SKM-1 treated with dmso at 0.1 percent for 144 hours (cell line): Measurements from ENCODE around the gene BUD31.
A peak's percentile ranks its signal among the peaks of the same experiment; 100 is the strongest.
"Not testable (repeated sequence)": the region's sequence is repeated elsewhere in the genome, so short reads cannot be mapped to it uniquely, and the experiment has no call there.

ENCODE experiments used
- DNase-seq: peaks from one replicate; lab custom pipeline; 2025; ENCODE audit not compliant: unreplicated experiment; lab: John Stamatoyannopoulos, UW

Gene BUD31

DNA sequence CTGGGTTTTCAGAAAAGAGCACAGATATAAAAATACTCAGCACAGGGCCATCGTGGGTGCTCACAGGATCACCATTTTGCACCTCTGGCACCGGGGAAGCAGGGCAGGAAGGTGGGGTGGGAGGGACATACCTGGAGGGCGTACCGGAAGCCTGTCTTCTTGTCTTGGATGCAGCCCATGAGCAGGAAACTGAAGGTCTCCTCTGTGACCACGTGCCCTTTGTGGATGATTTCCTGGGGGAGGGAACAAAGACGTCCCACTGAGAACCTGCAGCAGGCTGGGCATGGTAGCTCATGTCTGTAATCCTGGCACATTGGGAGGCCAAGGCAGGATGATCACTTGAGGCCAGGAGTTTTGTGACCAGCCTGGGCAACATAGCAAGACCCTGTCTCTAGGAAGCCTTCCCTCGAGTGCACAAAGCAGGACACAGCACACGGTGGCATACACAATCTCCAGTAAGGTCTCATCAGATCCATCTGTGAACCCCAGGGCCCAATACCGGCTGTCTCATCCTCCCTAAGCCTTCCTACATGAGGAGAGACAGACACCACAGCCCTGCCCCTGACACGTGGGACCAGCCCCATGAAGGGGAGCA, 20.3 kb downstream of the BUD31 start:
- no peak for DNase-seq

DNA sequence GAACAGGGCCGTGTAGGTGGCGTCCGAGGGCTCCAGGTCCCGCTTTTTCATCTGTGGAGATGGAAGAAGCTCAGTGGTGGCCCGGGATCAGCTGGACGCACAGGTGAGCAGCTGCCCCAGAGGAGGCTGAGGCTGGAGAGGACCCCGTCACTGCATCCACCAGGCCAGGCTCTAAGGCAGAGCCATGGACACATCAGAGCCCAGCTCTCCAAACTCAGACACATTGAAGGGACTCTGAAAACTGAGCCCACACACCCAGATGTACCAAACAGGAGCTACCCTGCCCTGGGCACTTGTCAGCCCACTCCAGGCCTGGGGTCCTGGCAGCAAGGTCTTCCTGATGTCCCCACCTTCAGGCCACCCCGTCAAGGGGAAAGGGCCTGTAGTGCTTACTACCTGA, 21.0 kb downstream of the BUD31 start:
- DNase-seq = no peak

DNA sequence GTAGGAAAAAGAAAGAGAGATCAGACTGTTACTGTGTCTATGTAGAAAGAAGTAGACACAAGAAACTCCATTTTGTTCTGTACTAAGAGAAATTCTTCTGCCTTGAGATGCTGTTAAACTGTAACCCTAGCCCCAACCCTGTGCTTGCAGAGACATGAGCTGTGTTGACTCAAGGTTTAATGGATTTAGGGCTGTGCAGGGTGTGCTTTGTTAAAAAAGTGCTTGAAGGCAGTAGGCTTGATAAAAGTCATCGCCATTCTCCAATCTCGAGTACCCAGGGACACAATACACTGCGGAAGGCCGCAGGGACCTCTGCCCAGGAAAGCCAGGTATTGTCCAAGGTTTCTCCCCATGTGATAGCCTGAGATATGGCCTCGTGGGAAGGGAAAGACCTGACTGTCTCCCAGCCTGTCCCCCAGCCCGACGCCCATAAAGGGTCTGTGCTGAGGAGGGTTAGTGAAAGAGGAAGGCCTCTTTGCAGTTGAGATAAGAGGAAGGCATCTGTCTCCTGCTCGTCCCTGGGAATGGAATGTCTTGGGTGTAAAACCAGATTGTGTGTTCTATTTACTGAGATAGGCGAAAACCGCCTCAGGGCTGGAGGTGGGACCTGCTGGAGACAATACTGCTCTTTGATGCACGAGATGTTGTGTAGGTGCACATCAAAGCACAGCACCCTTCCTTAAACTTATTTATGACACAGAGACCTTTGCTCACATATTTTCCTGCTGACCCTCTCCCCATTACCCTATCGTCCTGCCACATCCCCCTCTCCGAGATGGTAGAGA, 23.2 kb downstream of the BUD31 start:
- DNase-seq = not testable (repeated sequence)

GRCh38 chr7:99433158-99433557, 24.4 kb downstream of the BUD31 start:
- no peak for DNase-seq

DNA sequence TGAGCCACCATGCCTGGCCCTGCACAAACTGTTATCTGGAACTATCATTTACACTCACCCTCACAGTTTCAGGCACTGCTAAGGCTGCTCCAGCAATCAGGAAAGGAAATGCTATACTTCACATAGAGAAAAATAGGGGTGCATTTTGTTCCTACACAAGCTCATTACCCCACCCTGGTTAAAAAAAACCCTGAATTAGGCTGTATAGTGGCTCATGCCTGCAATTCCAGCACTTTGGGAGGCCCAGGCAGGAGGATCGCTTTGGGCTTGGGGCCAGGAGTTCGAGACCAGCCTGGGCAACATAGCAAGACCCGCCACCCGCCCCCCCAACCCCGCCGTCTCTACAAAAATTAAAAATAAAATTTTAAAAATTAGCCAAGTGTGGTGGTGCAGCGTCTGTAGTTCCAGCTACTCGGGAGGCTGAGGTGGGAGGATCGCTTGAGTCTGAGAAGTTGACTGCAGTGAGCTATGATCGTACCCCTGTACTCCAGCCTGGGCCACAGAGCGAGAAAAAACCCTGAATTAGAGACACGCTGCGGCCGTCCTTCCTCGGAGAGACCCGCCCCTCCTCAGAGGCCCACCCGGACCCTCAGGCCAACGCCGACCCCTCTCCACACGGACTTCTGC, 29.3 kb downstream of the BUD31 start:
- DNase-seq = no peak

DNA sequence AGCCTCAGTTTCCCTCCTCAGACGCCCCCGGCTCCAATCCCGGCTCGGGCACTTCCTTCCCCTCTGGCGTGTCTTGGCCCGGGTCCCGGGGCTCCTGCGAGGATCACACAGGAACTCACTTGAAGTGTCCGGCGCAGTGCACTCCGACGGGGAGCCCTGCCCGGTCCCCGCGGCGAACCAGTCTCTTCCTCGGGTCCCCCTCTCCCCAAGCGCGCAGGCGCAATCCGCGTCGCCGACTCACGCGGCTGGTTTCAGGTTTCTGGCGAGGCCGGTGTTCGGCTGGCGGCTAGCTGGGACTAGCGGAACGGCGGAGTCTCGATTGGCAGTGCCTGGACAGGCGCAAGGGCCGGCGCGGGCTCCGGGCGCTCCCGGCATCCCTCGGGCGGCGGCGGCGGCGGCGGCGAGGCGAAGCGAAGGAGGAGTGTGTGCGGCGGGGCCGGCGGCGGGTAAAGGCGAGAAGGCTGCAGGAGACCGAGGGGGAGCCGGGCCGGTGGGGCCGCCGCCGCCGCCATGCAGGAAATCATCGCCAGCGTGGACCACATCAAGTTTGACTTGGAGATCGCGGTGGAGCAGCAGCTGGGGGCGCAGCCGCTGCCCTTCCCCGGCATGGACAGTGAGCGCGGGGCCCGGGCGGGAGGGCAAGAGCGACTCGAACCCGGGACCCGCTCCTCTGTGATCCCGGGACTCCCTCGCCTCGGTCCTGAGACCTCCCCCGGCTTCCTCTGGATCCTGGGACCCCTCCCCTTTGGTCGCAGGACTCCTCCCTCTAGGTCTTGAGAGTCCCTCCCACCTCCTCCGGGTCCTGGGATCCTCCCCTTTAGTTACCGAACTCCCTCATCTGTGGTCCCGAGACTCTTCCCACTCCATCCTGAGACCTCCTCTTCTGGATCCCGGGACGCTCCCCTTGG, 30.1 kb downstream of the BUD31 start, which contains the start of the genes CPSF4 and PTCD1:
Gene CPSF4, plus strand, starts transcription at position 371 of the 908 bp plus-strand sequence. Its CDS starts 140 bp downstream, at position 511.
Gene PTCD1, minus strand, starts transcription at position 226 of the 908 bp plus-strand sequence. CDS start 3,556 bp downstream, outside the sequence.
- peak; percentile 90 for DNase-seq

GRCh38 chr7:99440195-99440594, 31.4 kb downstream of the BUD31 start:
- no peak for DNase-seq

GRCh38 chr7:99446096-99446495, 37.3 kb downstream of the BUD31 start:
- no peak for DNase-seq

DNA sequence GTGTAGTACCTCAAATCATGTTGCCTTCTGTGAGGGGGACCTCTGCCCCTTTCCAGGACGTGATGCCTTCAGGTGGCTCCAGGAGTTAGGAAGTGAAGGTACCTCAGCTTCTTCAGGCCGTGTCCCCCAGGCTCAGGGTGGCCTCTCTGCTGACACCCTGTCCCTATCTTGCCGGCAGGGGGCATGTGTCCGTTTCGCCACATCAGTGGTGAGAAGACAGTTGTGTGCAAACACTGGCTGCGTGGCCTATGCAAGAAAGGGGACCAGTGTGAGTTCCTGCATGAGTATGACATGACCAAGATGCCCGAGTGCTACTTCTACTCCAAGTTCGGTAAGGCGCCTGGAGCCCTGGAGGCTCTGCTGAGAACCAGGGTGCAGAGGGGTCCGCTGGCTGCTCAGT, 39.2 kb downstream of the BUD31 start:
- DNase-seq = peak; percentile 24

GRCh38 chr7:99448855-99449254, 40.1 kb downstream of the BUD31 start:
- DNase-seq = no peak

DNA sequence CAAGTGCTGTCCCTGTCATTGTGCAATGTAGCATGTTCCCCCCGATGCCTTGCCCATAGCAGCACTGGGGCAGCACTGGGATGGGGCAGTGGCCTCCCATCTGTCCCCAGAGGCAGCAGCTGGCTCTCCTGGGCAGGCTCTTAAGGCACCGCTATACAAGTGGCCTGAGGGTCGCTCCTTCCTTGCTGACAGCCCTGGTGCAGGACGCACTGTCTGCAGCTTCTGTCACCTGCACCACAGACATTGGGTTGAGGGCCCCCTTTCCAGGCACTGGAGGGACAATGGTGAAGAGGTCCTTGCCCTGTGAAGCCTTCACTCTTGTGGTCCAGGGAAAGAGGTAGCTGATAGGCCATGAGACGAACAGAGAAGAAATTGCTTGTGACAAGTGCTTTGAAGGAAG, 40.6 kb downstream of the BUD31 start:
- peak; percentile 68 for DNase-seq

- no peak for DNase-seq
Observed at GRCh38 chr7:99451936-99452335, 43.2 kb downstream of the BUD31 start.

GRCh38 chr7:99452541-99452940, 43.8 kb downstream of the BUD31 start:
- no peak for DNase-seq

GRCh38 chr7:99453105-99453504, 44.3 kb downstream of the BUD31 start:
- no peak for DNase-seq

GRCh38 chr7:99455874-99456273, 47.1 kb downstream of the BUD31 start:
- DNase-seq = no peak

DNA sequence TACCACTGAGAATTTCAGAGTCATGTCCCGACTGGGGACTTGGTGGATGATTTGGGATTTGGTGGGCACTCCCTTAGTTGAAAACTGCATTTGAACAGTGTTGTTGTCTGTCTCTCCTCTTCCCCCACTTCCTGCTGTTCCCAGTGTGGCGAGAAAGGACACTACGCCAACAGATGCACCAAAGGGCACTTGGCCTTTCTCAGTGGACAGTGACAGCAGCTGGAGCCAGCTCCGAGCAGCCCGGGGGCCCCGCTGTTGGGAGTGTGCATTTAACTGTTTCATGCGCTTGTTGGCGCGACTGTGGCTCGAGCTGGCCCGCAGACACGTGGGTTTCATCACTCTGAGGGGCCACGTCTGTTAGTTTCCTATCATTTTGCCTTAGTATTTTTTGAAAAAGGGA, 47.5 kb downstream of the BUD31 start:
- DNase-seq = no peak

GRCh38 chr7:99457050-99457649, 48.4 kb downstream of the BUD31 start:
- no peak for DNase-seq

GRCh38 chr7:99457650-99458493, 49.1 kb downstream of the BUD31 start:
- no peak for DNase-seq

GRCh38 chr7:99459087-99459486, 50.3 kb downstream of the BUD31 start:
- peak; percentile 48 for DNase-seq

GRCh38 chr7:99460651-99461050, 51.9 kb downstream of the BUD31 start:
- DNase-seq = no peak
